Measurements from ENCODE around the gene TPCN2.

The TPCN2 gene

DNA sequence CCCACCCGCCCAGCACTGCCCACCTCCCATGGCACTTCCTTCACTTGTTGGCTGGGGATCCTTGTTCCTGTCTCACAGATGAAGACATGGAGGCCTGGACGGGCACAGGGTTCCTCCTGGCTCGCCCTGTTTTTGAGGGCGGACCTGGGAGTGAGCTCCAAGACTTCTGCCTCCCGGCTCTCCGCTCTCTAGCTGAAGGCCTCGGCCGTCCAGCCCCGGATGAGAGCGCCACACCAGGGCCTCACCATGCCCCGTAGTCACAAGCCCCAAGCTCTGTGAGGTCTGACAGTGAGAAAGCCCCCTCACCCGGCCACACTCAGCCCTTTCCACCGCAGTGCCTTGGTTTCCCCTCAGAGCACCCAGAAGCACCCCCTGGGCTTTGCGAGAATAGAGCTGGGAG, 9.1 kb downstream of the TPCN2 start:
- Histone ChIP-seq H3K4me3 (ENCODE audit: insufficient read depth, low read depth, low read length, poor library complexity, severe bottlenecking) (no peak overlapping the region), H3K36me3 (ENCODE audit: control insufficient read depth, insufficient read depth, low read length) (peaks cover 22% of the 10 kb centered on the region), H3K27ac (ENCODE audit: insufficient read depth, low read length, poor library complexity, severe bottlenecking) (no peak overlapping the region), H3K4me1 (ENCODE audit: control insufficient read depth, insufficient read depth, low read length, poor library complexity, severe bottlenecking) (no peaks in the 10 kb centered on the region), H3K9me3 (ENCODE audit: control insufficient read depth, low read length) (no peaks in the 10 kb centered on the region), H3K27me3 (replicated peaks; ENCODE audit: control insufficient read depth, insufficient read depth, low read length, poor library complexity, severe bottlenecking) (no peaks in the 10 kb centered on the region)
- no peak for DNase-seq

DNA sequence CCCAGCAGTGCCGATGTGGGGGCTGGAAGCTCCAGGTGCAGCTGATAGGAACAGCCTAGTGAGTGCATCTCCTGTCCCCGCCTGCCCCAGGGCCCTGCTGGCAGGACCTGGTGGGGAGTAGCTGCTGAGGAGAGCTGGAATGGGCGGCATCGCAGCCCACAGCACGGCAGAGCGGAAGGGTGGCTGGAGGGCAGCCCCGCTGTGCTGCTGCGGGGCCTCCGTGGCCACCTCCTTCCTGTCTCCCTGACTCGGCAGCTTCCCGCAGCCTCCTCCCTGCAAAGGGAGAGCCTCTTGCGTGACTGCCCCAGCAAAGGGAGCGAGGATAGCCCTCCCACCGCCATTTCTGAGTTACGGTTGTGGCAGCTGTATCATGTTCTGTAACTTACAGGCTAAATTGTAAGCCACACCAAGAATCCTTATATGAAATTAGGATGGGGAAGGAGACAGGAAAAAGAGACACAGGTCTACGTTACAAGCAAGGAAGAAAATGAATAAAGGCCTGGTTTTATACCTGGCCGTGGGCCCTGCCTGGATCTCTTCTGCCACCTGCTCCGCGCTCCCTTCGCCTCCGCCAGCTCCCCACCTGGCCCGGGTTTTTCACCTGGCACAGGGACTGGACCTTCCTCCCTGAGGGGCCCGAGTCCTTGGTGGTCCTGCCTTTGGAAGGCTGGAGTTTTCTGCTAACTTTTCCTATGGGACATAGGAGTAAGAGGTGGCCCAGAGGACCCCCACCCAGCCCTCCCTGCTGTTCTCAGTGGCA, 10.0 kb downstream of the TPCN2 start:
- H3K27ac ChIP-seq (ENCODE audit: insufficient read depth, low read length, poor library complexity, severe bottlenecking) = no peak overlapping the region
- H3K36me3 ChIP-seq (ENCODE audit: control insufficient read depth, insufficient read depth, low read length) = peaks cover 22% of the 10 kb centered on the region
- no peaks in the 10 kb centered on the region for H3K9me3 ChIP-seq (ENCODE audit: control insufficient read depth, low read length)
- H3K27me3 ChIP-seq (replicated peaks; ENCODE audit: control insufficient read depth, insufficient read depth, low read length, poor library complexity, severe bottlenecking) = no peaks in the 10 kb centered on the region
- H3K4me1 ChIP-seq (ENCODE audit: control insufficient read depth, insufficient read depth, low read length, poor library complexity, severe bottlenecking) = no peaks in the 10 kb centered on the region
- no peak overlapping the region for H3K4me3 ChIP-seq (ENCODE audit: insufficient read depth, low read depth, low read length, poor library complexity, severe bottlenecking)
- no peak for DNase-seq

DNA sequence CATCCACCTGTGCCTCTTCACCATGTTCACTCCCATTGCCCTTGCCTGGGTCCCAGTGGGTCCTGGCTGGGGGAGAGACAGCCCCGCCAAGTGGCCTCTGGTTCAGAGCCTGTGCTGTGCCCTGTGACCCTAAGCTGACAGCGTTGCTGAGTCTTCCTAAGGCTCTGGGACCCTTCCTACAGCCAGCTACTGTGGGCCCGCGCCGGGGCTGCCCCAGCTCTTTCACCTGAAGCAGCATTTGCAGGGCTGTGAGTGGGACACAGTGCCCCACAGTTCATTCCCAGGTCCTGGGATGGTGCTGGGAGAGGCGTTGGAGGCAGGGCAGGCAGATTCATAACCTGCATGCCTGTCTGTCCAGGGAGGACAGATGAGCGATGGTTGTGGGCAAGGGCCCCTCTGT, 10.7 kb downstream of the TPCN2 start:
- H3K4me1 ChIP-seq (ENCODE audit: control insufficient read depth, insufficient read depth, low read length, poor library complexity, severe bottlenecking) = no peaks in the 10 kb centered on the region
- peaks cover 25% of the 10 kb centered on the region for H3K36me3 ChIP-seq (ENCODE audit: control insufficient read depth, insufficient read depth, low read length)

DNA sequence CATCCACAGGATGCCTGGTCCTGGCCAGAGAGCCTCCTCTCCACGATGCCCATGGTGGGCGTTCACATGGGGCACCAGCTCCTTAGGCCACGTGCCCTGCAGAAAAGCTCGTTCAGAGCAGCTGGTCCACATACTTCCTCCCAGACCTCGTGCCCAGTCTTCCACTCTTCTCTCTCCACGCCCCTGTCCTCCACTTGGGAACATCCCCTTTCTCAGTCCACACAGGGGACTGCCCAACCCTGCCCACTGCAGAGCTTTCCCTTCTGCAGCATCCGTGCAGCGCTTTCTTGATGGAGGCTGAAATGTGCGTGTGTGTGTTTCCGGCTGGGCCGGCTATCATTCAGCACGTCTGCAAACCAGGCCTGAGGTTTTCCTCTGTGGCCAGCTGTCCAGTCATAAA, 11.3 kb downstream of the TPCN2 start:
- H3K4me1 ChIP-seq (ENCODE audit: control insufficient read depth, insufficient read depth, low read length, poor library complexity, severe bottlenecking) = no peaks in the 10 kb centered on the region
- no peaks in the 10 kb centered on the region for H3K27me3 ChIP-seq (replicated peaks; ENCODE audit: control insufficient read depth, insufficient read depth, low read length, poor library complexity, severe bottlenecking)
- H3K36me3 ChIP-seq (ENCODE audit: control insufficient read depth, insufficient read depth, low read length) = peaks cover 24% of the 10 kb centered on the region
- no peak for DNase-seq
- H3K9me3 ChIP-seq (ENCODE audit: control insufficient read depth, low read length) = no peaks in the 10 kb centered on the region
- H3K27ac ChIP-seq (ENCODE audit: insufficient read depth, low read length, poor library complexity, severe bottlenecking) = no peak overlapping the region
- no peak overlapping the region for H3K4me3 ChIP-seq (ENCODE audit: insufficient read depth, low read depth, low read length, poor library complexity, severe bottlenecking)

More for the DNA sequence above, 10.7 kb downstream of the TPCN2 start:
- DNase-seq = no peak
- Histone ChIP-seq H3K4me3 (ENCODE audit: insufficient read depth, low read depth, low read length, poor library complexity, severe bottlenecking) (no peak overlapping the region), H3K9me3 (ENCODE audit: control insufficient read depth, low read length) (no peaks in the 10 kb centered on the region), H3K27ac (ENCODE audit: insufficient read depth, low read length, poor library complexity, severe bottlenecking) (no peak overlapping the region), H3K27me3 (replicated peaks; ENCODE audit: control insufficient read depth, insufficient read depth, low read length, poor library complexity, severe bottlenecking) (no peaks in the 10 kb centered on the region)

DNA sequence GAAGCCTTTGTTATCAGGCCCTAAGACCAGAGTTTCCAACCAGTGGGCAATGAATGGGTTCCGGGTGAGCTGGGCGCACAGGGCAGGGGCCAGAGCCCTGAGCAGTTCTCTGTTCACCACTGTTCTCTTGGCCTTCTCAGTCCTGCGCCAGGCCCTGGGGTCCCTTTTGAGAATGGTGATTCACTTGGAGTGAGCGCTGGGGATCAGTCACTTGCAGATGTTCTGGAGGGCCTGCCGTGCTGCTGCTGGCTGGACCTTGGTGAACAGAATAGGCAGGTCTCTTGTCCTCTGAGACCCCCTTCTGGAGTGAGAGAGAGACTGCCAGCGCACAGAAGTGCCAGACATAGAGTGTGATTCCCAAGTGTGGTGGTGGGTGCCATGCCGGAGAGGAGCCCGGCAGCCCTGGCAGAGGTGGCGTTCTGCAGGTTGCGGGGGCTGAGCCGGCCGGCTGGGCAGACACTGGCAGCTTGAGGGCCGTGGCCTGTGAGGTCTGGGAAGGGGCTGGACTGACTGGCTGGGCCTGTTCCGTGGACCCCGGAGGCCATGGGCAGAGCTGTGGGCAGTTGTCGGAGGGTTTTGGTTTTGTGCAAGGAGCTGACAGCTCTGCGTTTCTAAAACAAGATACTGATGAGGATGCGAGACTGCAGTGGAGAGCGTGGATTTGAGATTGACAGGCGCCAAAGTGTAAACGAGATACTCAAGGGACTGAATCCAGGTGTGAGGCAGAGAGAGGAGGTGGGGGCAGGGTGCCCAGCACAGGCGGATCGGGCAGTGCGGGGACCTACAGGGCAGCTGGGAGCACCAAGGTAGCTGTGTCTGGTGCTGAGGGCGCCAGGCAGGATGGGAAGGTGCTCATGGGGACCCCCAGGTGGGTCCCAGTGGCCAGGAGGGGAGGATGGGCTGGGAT, 12.3 kb downstream of the TPCN2 start:
- Histone ChIP-seq H3K4me1 (ENCODE audit: control insufficient read depth, insufficient read depth, low read length, poor library complexity, severe bottlenecking) (no peaks in the 10 kb centered on the region), H3K27ac (ENCODE audit: insufficient read depth, low read length, poor library complexity, severe bottlenecking) (no peak overlapping the region), H3K36me3 (ENCODE audit: control insufficient read depth, insufficient read depth, low read length) (peaks cover 21% of the 10 kb centered on the region), H3K9me3 (ENCODE audit: control insufficient read depth, low read length) (no peaks in the 10 kb centered on the region), H3K4me3 (ENCODE audit: insufficient read depth, low read depth, low read length, poor library complexity, severe bottlenecking) (no peak overlapping the region), H3K27me3 (replicated peaks; ENCODE audit: control insufficient read depth, insufficient read depth, low read length, poor library complexity, severe bottlenecking) (no peaks in the 10 kb centered on the region)
- no peak for DNase-seq

DNA sequence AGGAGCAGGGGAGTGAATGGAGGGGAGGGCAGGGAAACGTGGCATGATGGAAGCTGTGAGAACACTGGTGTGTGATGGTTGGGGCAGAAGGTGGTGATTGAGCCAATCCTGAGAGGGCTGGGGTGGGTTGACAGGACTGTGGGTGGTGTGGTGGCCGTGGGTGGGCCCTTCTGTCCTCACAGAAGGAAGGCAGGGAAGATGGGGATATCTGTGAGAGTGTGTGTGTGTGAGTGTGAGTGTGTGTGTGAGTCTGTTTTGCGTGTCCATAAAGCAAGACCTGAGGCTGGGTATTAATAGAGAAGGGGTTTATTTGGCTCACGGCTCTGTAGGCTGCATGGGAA, 13.0 kb downstream of the TPCN2 start:
- Histone ChIP-seq H3K4me1 (ENCODE audit: control insufficient read depth, insufficient read depth, low read length, poor library complexity, severe bottlenecking) (no peaks in the 10 kb centered on the region), H3K4me3 (ENCODE audit: insufficient read depth, low read depth, low read length, poor library complexity, severe bottlenecking) (no peak overlapping the region), H3K27ac (ENCODE audit: insufficient read depth, low read length, poor library complexity, severe bottlenecking) (no peak overlapping the region), H3K9me3 (ENCODE audit: control insufficient read depth, low read length) (no peaks in the 10 kb centered on the region), H3K36me3 (ENCODE audit: control insufficient read depth, insufficient read depth, low read length) (peaks cover 21% of the 10 kb centered on the region), H3K27me3 (replicated peaks; ENCODE audit: control insufficient read depth, insufficient read depth, low read length, poor library complexity, severe bottlenecking) (no peaks in the 10 kb centered on the region)
- DNase-seq = no peak

DNA sequence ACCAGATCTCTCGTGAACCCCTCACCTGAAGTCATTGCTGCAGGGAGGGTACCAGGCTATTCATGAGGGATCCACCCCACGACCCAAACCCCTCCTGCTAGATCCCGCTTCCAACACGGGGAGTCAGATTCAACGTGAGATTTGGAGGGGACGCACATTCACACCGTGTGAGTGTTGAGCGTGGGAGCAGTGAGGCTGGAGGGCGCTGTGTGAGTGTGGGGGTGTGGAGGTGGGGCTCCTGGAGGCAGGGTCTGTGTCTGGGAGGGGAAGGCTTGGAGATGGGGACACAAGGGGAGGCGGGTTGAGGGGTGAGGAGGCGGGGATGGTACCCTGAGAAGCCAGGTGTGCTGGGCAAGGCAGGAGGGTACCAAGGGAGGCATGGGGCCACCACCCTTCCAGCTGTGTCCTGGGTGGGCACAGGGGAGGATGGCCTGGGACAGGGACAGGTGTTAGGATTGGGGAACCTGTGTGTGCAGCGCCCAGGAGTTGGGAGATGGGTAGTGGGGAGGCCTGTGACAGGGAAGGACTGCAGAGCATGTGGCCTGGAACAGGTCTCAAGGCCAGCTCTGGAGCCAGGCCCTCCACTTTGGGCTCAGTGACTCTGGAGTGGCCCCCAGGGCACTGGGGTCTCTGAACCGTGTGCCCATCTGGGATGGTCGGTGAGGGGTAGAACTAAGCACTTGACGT, 13.6 kb downstream of the TPCN2 start:
- Histone ChIP-seq H3K36me3 (ENCODE audit: control insufficient read depth, insufficient read depth, low read length) (peaks cover 21% of the 10 kb centered on the region), H3K4me3 (ENCODE audit: insufficient read depth, low read depth, low read length, poor library complexity, severe bottlenecking) (no peak overlapping the region), H3K27ac (ENCODE audit: insufficient read depth, low read length, poor library complexity, severe bottlenecking) (no peak overlapping the region), H3K27me3 (replicated peaks; ENCODE audit: control insufficient read depth, insufficient read depth, low read length, poor library complexity, severe bottlenecking) (no peaks in the 10 kb centered on the region), H3K9me3 (ENCODE audit: control insufficient read depth, low read length) (no peaks in the 10 kb centered on the region), H3K4me1 (ENCODE audit: control insufficient read depth, insufficient read depth, low read length, poor library complexity, severe bottlenecking) (no peaks in the 10 kb centered on the region)
- no peak for DNase-seq

DNA sequence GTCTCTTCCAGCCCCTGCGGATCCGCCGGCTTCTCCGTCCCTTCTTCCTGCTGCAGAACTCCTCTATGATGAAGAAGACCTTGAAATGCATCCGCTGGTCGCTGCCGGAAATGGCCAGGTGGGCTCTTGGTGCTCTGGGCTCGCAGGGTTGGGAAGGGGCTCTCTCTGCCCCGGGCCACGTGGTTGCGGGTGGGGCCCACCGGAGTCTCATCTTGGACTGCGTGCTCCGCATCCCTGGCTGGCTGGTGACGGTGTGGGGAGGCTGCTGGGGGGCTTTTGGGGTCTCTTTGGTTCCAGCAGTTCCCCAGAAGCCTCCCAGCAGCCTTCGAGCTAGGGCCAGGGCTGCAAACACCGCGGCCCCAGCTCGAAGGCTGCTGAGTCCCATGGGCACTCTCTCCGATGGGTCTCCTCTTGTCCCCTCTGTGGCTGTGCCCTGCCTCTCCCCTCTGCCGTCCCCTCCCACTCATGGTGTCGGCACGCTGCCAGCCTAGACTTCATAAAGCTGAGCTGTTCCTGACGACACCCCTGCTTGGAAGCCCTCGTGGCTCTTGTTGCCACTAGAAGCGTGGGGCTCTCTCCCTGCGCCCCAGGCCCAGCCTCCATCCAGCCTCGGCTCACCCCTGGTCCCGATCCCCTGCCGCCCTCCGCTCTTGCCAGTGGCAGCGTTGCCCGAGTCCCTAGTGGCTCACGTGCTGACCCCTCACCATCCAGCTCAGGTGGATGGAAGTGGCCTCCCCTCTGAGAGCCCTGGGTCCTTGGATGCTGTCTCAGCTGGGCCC, 14.3 kb downstream of the TPCN2 start:
- Histone ChIP-seq H3K27ac (ENCODE audit: insufficient read depth, low read length, poor library complexity, severe bottlenecking) (no peak overlapping the region), H3K27me3 (replicated peaks; ENCODE audit: control insufficient read depth, insufficient read depth, low read length, poor library complexity, severe bottlenecking) (no peaks in the 10 kb centered on the region), H3K4me1 (ENCODE audit: control insufficient read depth, insufficient read depth, low read length, poor library complexity, severe bottlenecking) (no peaks in the 10 kb centered on the region), H3K9me3 (ENCODE audit: control insufficient read depth, low read length) (no peaks in the 10 kb centered on the region), H3K36me3 (ENCODE audit: control insufficient read depth, insufficient read depth, low read length) (peaks cover 19% of the 10 kb centered on the region), H3K4me3 (ENCODE audit: insufficient read depth, low read depth, low read length, poor library complexity, severe bottlenecking) (no peak overlapping the region)
- DNase-seq = no peak

DNA sequence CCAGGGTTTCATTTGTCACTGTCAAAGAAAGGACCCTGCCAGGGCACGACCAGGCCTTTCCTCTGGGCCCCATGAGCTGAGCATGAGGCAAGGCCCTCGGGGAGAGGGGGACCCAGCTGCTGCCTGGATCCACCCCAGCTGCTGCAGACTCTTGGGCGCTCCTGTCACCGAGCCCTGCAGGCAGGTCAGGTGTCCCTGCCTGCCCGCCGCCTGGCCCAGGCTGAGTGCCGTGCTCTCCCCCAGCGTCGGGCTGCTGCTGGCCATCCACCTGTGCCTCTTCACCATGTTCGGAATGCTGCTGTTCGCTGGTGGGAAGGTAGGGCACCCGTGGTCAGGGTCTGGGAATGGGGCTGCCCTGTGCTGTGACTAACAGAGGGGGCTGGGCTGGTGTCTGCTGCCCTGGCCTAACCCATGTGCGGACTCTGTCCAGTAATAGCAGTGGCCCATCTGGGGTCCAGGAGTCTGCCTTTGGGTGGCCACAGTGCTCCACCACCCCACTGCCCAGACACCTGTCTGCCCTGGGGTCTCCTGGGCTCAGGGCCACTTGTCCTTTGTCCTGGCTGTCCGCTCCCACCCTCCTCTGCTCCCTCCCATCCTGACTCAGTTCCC, 15.0 kb downstream of the TPCN2 start:
- Histone ChIP-seq H3K36me3 (ENCODE audit: control insufficient read depth, insufficient read depth, low read length) (peaks cover 12% of the 10 kb centered on the region), H3K4me1 (ENCODE audit: control insufficient read depth, insufficient read depth, low read length, poor library complexity, severe bottlenecking) (no peaks in the 10 kb centered on the region), H3K4me3 (ENCODE audit: insufficient read depth, low read depth, low read length, poor library complexity, severe bottlenecking) (no peak overlapping the region)

More for the DNA sequence above, 15.0 kb downstream of the TPCN2 start:
- Histone ChIP-seq H3K9me3 (ENCODE audit: control insufficient read depth, low read length) (no peaks in the 10 kb centered on the region), H3K27ac (ENCODE audit: insufficient read depth, low read length, poor library complexity, severe bottlenecking) (no peak overlapping the region), H3K27me3 (replicated peaks; ENCODE audit: control insufficient read depth, insufficient read depth, low read length, poor library complexity, severe bottlenecking) (no peaks in the 10 kb centered on the region)
- DNase-seq = no peak

All from effector memory CD4-positive, alpha-beta T cell (primary cell).